HG02610 (cell line): ENCODE measurements around the gene ACTG2.
"Not testable (repeated sequence)": the region's sequence is repeated elsewhere in the genome, so short reads cannot be mapped to it uniquely, and the experiment has no call there.

Source experiments
- ATAC-seq: cut with Tn5 transposase; IDR thresholded peaks from one replicate; pipeline ENCODE4 v1.9.1; 2021; ENCODE audit warnings: mild to moderate bottlenecking, moderate library complexity; ENCODE audit not compliant: unreplicated experiment

The ACTG2 gene

GRCh38 chr2:73892631-73893329 is at the start of gene ACTG2:
TSS of gene ACTG2 (plus strand) at chr2:73893008. CDS start at chr2:73901312, 8,304 bp downstream.
- ATAC-seq: no peak

- no peak for ATAC-seq
Measured at GRCh38 chr2:73844087-73844486, 48.7 kb upstream of the ACTG2 start.

GRCh38 chr2:73850009-73850408 is 42.8 kb upstream of the ACTG2 start:
- ATAC-seq: no peak

DNA sequence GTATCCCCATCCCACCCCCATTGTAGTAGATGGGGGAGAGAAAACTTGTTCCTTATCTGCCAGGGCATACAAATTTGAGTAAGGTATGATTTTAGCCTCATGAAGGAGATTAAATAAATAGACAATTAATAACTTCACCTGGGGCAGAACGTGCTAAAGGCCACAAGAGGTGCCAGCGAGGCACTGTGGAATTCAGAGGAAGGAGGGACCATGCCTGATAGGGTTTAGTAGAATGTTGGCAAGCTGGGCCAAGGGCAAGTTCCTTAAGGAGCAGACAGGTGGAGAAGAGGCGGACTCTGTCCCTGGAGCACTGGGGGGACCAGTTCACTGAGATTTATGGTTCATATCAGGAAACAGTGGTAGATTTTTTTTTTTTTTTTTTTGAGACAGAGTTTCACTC is 41.5 kb upstream of the ACTG2 start:
- ATAC-seq: no peak

- ATAC-seq: no peak
Measured at GRCh38 chr2:73852020-73852419, 40.8 kb upstream of the ACTG2 start.

DNA sequence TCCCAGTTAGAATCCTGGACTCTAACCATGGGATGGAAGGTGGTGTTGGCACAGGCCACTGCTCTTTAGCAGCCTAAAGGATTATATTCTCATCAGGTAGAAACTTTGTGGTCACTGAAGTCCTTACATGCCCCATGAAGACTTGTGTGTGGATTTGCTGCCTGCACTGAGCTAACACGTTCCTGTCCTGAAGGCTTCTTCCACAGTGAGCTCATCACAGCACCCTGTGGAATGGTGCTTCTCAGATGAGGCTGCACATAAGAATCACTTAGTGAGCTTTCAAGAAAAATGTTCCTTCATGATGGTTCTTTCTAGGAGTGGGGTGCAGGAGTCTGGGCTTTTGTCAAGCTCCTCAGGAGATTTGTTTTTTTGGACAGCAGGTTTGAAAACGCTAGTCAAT is 37.3 kb upstream of the ACTG2 start:
- ATAC-seq: no peak

GRCh38 chr2:73856214-73856613 is 36.6 kb upstream of the ACTG2 start:
- ATAC-seq: no peak

GRCh38 chr2:73859721-73860586 is 32.9 kb upstream of the ACTG2 start:
- peak; percentile 59 for ATAC-seq

DNA sequence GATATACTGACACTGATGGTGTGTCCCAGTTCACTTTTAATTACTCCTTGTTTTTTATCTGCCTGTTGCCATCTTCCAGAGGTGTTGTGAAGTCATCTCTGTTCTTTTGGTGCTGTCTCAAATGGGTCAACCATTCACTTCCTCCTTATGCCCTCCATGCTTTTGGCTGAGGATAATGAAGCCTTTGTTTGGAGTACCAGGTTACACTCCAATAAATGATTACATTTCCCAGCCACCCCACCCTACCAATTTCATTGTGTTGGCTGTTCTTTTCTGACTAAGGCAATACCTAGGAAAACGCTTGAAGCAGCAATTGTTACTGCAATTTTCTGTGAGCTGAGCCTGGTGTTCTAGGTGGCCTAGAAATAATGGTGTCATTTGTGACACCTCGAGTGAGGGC is 29.8 kb upstream of the ACTG2 start:
- no peak for ATAC-seq

GRCh38 chr2:73868204-73868978 is 24.4 kb upstream of the ACTG2 start:
- no peak for ATAC-seq

- no peak for ATAC-seq
Measured at GRCh38 chr2:73870084-73870483, 22.7 kb upstream of the ACTG2 start.

- no peak for ATAC-seq
Measured at GRCh38 chr2:73877071-73877802, 15.6 kb upstream of the ACTG2 start.

GRCh38 chr2:73877984-73878383 is 14.8 kb upstream of the ACTG2 start:
- ATAC-seq: not testable (repeated sequence)

GRCh38 chr2:73885406-73885805 is 7.4 kb upstream of the ACTG2 start:
- ATAC-seq: no peak

GRCh38 chr2:73886357-73886756 is 6.5 kb upstream of the ACTG2 start:
- ATAC-seq: no peak

DNA sequence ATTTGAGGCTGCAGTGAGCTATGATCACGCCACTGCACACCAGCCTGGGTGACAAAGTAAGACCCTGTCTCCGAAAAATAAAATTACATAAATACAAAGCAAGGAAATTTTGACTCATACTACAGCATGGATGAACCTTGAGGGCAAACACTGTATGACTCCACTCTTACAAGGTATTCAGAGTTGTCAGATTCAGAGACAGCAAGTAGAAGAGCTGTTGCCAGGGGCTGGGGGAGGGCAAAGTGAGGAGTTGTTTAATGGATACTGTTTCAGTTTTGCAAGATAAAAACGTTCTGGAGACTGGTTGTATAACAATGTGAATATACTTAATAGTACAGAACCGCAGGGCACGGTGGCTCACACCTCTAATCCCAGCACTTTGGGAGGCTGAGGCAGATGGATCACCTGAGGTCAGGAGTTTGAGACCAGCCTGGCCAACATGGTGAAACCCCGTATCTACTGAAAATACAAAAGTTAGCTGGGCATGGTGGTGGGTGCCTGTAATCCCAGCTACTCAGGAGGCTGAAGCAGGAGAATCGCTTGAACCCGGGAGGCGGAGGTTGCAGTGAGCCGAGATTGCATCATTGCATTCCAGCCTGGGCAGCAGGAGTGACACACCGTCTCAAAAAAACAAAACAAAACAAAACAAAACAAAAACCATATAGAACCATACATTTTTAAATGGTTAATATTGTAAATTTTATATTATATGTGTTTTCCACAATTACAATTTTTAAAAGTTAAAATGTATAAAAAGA is 5.0 kb upstream of the ACTG2 start:
- not testable (repeated sequence) for ATAC-seq

- no peak for ATAC-seq
Measured at GRCh38 chr2:73888388-73888787, 4.4 kb upstream of the ACTG2 start.

DNA sequence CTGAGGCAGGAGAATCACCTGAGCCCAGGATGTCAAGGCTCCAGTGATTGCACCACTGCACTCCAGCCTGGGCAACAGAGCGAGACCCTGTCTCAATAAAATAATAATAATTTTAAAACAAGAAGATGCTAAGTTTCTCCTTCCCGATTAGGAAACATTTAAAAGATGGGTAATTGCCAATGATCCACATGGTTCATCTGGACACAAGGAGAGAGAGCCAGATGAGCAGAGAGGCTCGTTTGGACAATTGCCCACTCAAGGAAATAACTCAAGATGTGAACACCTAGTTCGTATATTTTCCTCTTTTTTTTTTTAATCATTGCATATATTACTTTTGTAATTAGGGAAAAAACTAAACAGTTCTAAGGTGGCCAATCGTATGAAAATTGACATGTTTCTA is 3.6 kb upstream of the ACTG2 start:
- ATAC-seq: no peak

- no peak for ATAC-seq
Measured at GRCh38 chr2:73890301-73891092, 2.3 kb upstream of the ACTG2 start.
